T-helper 2 cell treated with Interferon-gamma antibody and Interleukin-4, amounts not matched to agents 5 μg/mL and 100 μg/mL, for 36 hours (primary cell): ENCODE measurements around the gene SKP2.
A peak's percentile ranks its signal among the peaks of the same experiment; 100 is the strongest.
"Not testable (repeated sequence)": the region's sequence is repeated elsewhere in the genome, so short reads cannot be mapped to it uniquely, and the experiment has no call there.

Experiments used
- DNase-seq: peaks from one replicate; pipeline ENCODE4 v3.0.0; 2021; ENCODE audit warnings: low spot score
- H3K27ac Mint-ChIP-seq: one replicate; pipeline ENCODE4 v1.8.0; 2021; ENCODE audit warnings: mild to moderate bottlenecking, mixed read lengths
- H3K27me3 Mint-ChIP-seq: one replicate; pipeline ENCODE4 v1.8.0; 2021; ENCODE audit warnings: low read depth, mixed read lengths
- H3K36me3 Mint-ChIP-seq: one replicate; pipeline ENCODE4 v1.8.0; 2021; ENCODE audit warnings: low read depth, mixed read lengths
- H3K4me1 Mint-ChIP-seq: one replicate; pipeline ENCODE4 v1.8.0; 2021; ENCODE audit warnings: low read depth, mixed read lengths
- H3K4me3 Mint-ChIP-seq: one replicate; pipeline ENCODE4 v1.8.0; 2022; ENCODE audit warnings: mild to moderate bottlenecking, moderate library complexity, mixed read lengths
- H3K9me3 Mint-ChIP-seq: one replicate; pipeline ENCODE4 v1.8.0; 2021; ENCODE audit warnings: mixed read lengths

The SKP2 gene

DNA sequence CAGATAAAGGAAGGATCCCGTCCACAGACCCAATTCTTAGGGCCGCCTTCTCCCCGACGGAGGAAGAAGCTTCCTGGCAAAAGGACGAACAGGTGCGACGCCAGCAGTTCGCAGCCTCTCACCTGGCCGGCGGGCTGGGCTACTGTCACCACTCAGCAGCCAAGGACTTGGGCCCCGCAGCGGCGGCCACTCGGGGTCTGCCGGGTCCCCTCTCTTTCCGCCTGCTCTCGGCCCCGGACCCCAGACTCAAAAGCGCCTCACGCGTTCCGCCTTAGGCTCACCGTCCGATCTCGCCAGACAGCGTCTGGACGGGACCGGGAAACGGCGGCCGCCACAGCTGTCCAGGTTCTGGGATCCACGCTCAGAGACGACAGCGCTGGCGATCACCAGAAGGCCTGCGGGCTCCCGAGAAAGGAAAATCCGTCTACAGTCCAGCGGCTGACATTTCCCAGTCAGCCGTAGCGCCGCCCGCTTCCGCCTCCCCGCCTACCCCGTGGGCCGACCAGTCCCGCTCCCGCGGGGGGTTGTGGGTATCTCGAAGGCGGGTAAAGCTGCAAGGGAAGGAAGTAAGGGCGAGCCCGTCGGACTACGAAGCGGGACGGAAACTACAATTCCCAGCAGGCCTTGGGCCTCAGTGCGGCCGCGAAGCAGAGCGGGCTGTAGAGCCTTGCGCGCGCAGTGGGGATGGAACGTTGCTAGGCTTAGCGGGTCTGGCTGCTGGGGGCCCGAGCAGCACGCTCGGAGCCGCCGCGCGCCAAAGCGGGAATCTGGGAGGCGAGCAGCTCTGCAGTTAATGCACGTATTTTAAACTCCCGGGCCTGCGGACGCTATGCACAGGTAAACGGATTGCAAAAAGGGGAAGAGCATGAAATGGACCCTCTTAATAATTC is at the start of gene SKP2, which contains the start of gene LMBRD2:
Gene SKP2 (plus strand): TSS at position 678 of the 890 bp plus-strand sequence. CDS start 152 bp downstream, at position 830.
Gene LMBRD2 (minus strand): TSS at position 454 of the 890 bp plus-strand sequence. CDS start 8,538 bp downstream, outside the sequence.
- H3K4me1 Mint-ChIP-seq, result peaks cover 45% of the 10 kb centered on the region
- no peaks in the 10 kb centered on the region for H3K27me3 Mint-ChIP-seq
- H3K9me3 Mint-ChIP-seq, result no peaks in the 10 kb centered on the region
- peak; percentile 98 for DNase-seq
- peak within 1 kb of the TSS; percentile 94 for H3K27ac Mint-ChIP-seq
- H3K36me3 Mint-ChIP-seq, result peaks cover 38% of the 10 kb centered on the region
- peak within 1 kb of the TSS; percentile 90 for H3K4me3 Mint-ChIP-seq

- no peaks in the 10 kb centered on the region for H3K4me1 Mint-ChIP-seq
- peaks cover 32% of the 10 kb centered on the region for H3K36me3 Mint-ChIP-seq
- no peaks in the 10 kb centered on the region for H3K27me3 Mint-ChIP-seq
- no peak overlapping the region for H3K27ac Mint-ChIP-seq
- H3K4me3 Mint-ChIP-seq, result no peak overlapping the region
- no peaks in the 10 kb centered on the region for H3K9me3 Mint-ChIP-seq
- no peak for DNase-seq
Observed at GRCh38 chr5:36105819-36106218, 46.1 kb upstream of the SKP2 start.

DNA sequence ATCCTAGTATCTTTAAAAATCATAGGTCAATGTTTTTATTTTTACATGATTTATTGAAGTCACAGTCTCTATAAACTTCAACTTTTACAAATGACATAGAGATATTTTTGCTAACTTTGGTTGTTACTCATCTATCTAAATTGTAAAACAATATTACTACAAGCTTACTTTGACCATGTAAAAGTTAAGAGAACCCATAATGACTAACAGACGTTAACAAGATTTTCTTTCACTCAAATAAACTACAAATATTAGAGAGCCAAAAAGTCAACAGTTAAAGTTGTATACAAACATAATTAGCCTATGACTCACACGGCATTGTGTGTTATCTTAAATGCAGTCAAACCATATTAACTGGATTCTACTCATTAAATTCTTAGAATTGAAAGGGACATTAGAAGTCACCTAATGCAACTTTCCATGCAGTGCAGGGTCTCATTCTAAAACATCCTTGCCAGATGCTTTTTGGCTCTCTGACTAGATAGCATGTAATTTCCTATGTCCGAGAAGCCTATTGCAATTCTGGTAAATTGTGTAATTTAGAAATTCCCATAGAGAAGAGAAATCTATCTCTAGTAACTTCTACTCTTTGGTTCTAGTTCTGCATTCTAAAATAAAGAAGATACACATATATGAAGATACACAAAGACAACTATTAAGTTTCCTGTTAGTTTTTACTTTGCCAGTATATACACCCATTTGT is 43.0 kb upstream of the SKP2 start:
- no peaks in the 10 kb centered on the region for H3K27me3 Mint-ChIP-seq
- no peak for DNase-seq
- H3K4me3 Mint-ChIP-seq, result no peak overlapping the region
- peaks cover 5% of the 10 kb centered on the region for H3K4me1 Mint-ChIP-seq
- peaks cover 32% of the 10 kb centered on the region for H3K36me3 Mint-ChIP-seq
- H3K27ac Mint-ChIP-seq, result no peak overlapping the region
- H3K9me3 Mint-ChIP-seq, result no peaks in the 10 kb centered on the region

DNA sequence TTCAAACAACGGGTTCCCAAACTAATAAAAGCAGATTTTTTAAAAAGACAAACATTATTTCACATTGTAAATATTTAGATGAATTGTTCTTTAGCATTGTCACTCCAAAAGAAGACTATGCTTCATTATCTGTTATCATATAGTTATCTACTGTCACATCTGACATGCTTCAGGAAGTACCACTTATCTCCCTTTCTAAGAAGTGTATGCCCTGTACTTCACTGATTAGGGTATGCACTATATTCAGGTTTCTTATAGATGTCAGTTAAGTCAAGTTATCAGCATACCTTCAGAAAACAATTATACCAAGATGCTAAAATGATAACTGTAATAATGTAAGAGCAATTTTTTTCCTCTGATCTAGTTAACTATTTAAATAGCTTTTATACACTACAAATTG is 40.7 kb upstream of the SKP2 start:
- Mint-ChIP-seq H3K9me3 (no peaks in the 10 kb centered on the region), H3K27ac (no peak overlapping the region), H3K4me1 (peaks cover 5% of the 10 kb centered on the region), H3K36me3 (peaks cover 35% of the 10 kb centered on the region), H3K27me3 (no peaks in the 10 kb centered on the region), H3K4me3 (no peak overlapping the region)
- DNase-seq, result no peak

DNA sequence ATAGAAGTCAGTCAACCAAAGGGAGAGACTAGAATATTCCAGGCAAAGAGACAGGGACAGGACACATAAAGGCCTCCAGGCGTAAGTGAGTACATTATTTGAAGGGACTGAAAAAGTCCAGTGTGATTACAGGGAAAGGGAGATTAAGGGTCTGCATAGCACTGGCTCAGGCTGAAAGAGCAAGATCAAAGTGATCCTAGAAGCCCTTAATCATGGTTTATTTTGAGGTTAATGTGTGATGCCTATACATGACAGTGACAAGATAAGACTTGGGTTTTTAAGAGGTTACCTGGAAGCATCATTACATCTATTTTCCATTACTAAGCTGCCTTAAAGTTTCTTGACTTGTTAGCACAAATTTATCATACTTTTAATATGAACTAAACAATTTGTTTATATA is 26.0 kb upstream of the SKP2 start:
- H3K9me3 Mint-ChIP-seq, result peaks cover 11% of the 10 kb centered on the region
- peaks cover 31% of the 10 kb centered on the region for H3K36me3 Mint-ChIP-seq
- H3K27ac Mint-ChIP-seq, result no peak overlapping the region
- H3K27me3 Mint-ChIP-seq, result no peaks in the 10 kb centered on the region
- no peak for DNase-seq
- H3K4me1 Mint-ChIP-seq, result no peaks in the 10 kb centered on the region
- no peak overlapping the region for H3K4me3 Mint-ChIP-seq

DNA sequence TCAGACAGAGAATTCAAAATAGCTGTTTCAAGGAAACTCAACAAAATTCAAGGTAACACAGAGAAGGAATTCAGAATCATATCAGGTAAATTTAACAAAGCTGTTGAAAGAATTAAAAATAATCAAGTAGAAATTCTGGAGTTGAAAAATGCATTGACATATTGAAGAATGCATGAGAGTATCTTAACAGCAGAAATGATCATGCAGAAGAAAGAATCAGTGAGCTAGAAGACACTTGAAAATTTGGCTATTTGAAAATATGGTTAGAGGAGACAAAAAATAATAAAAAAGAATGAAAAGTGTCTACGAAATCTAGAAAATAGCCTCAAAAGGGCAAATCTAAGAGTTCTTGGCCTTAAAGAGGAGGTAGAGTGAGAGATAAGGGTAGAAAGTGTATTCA is 23.1 kb upstream of the SKP2 start:
- peaks cover 43% of the 10 kb centered on the region for H3K36me3 Mint-ChIP-seq

DNA sequence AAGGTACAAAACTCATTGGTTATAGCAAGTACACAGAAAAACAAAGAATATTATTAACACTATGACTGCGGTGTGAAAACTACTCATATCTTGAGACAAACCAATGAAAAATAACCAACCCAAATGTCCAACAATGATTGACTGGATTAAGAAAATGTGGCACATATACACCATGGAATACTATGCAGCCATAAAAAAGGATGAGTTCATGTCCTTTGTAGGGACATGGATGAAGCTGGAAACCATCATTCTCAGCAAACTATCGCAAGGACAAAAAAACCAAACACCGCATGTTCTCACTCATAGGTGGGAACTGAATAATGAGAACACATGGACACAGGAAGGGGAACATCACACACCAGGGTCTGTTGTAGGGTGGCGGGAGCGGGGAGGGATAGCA is 22.2 kb upstream of the SKP2 start:
- Mint-ChIP-seq H3K36me3 (peaks cover 46% of the 10 kb centered on the region), H3K9me3 (peaks cover 11% of the 10 kb centered on the region)
- H3K27me3 Mint-ChIP-seq, H3K27ac Mint-ChIP-seq, H3K4me1 Mint-ChIP-seq, H3K4me3 Mint-ChIP-seq, DNase-seq: not testable (repeated sequence)

More for the DNA sequence above, 23.1 kb upstream of the SKP2 start:
- peaks cover 11% of the 10 kb centered on the region for H3K9me3 Mint-ChIP-seq
- DNase-seq, result no peak
- H3K27ac Mint-ChIP-seq, result no peak overlapping the region
- H3K4me1 Mint-ChIP-seq, result no peaks in the 10 kb centered on the region
- H3K27me3 Mint-ChIP-seq, result no peaks in the 10 kb centered on the region
- H3K4me3 Mint-ChIP-seq, result no peak overlapping the region

DNA sequence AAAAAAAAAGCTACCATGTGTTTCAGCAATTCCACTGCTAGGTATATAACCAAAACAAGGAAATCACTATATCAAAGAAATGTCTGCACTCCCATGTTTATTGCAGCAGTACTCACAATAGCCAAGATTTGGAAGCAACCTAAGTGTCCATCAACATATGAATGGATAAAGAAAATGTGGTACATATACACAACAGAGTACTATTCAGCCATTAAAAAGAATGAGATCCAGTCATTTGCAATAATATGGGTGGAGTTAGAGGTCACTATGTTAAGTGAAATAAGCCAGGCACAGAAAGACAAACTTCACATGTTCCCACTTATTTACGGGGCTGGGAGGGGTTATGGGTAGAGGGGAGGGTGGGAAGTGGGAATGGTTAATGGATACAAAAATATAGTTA is 18.9 kb upstream of the SKP2 start:
- H3K27me3 Mint-ChIP-seq, DNase-seq, H3K4me1 Mint-ChIP-seq, H3K27ac Mint-ChIP-seq, H3K4me3 Mint-ChIP-seq: not testable (repeated sequence)
- Mint-ChIP-seq H3K36me3 (peaks cover 43% of the 10 kb centered on the region), H3K9me3 (peaks cover 11% of the 10 kb centered on the region)

- H3K4me3 Mint-ChIP-seq, result no peak overlapping the region
- no peaks in the 10 kb centered on the region for H3K4me1 Mint-ChIP-seq
- peaks cover 18% of the 10 kb centered on the region for H3K9me3 Mint-ChIP-seq
- peaks cover 46% of the 10 kb centered on the region for H3K36me3 Mint-ChIP-seq
- DNase-seq, result no peak
- H3K27me3 Mint-ChIP-seq, result no peaks in the 10 kb centered on the region
- no peak overlapping the region for H3K27ac Mint-ChIP-seq
Observed at GRCh38 chr5:36135988-36136387, 15.9 kb upstream of the SKP2 start.

- Mint-ChIP-seq H3K36me3 (peaks cover 44% of the 10 kb centered on the region), H3K27ac (no peak overlapping the region), H3K9me3 (peaks cover 18% of the 10 kb centered on the region), H3K27me3 (no peaks in the 10 kb centered on the region), H3K4me1 (no peaks in the 10 kb centered on the region), H3K4me3 (no peak overlapping the region)
- DNase-seq, result no peak
Observed at GRCh38 chr5:36136581-36136980, 15.3 kb upstream of the SKP2 start.

- Mint-ChIP-seq H3K36me3 (peaks cover 37% of the 10 kb centered on the region), H3K27ac (no peak overlapping the region), H3K4me3 (no peak overlapping the region), H3K4me1 (no peaks in the 10 kb centered on the region), H3K27me3 (no peaks in the 10 kb centered on the region), H3K9me3 (peaks cover 18% of the 10 kb centered on the region)
- DNase-seq, result no peak
Observed at GRCh38 chr5:36138900-36139683, 12.8 kb upstream of the SKP2 start.

GRCh38 chr5:36145311-36145710 is 6.6 kb upstream of the SKP2 start:
- Mint-ChIP-seq H3K4me3 (no peak overlapping the region), H3K27ac (no peak overlapping the region), H3K27me3 (no peaks in the 10 kb centered on the region), H3K36me3 (peaks cover 13% of the 10 kb centered on the region), H3K9me3 (peaks cover 4% of the 10 kb centered on the region), H3K4me1 (peaks cover 12% of the 10 kb centered on the region)
- DNase-seq, result no peak

DNA sequence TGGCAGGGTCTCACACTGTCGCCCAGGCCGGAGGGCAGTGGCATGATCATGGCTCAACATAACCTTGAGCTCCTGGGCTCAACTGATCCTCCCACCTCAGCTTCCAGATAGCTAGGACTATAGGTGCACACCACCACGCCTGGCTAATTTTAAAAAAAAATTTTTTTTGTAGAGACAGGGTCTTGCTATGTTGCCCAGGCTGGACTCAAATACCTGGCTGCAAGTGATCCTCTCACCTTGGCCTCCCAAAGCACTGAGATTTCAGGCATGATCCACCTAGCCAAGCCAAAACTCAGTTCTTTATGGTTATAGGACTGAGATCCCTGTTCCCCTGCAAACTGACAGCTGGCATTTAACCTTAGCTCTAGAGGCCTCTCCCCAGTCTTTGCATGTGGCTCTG is 5.5 kb upstream of the SKP2 start:
- H3K27ac Mint-ChIP-seq, result no peak overlapping the region
- H3K4me3 Mint-ChIP-seq, result no peak overlapping the region
- DNase-seq, result no peak
- peaks cover 5% of the 10 kb centered on the region for H3K36me3 Mint-ChIP-seq
- no peaks in the 10 kb centered on the region for H3K9me3 Mint-ChIP-seq
- H3K27me3 Mint-ChIP-seq, result no peaks in the 10 kb centered on the region
- H3K4me1 Mint-ChIP-seq, result peaks cover 18% of the 10 kb centered on the region

GRCh38 chr5:36147681-36148080 is 4.2 kb upstream of the SKP2 start:
- H3K27ac Mint-ChIP-seq, result no peak overlapping the region

More at GRCh38 chr5:36147681-36148080, 4.2 kb upstream of the SKP2 start:
- DNase-seq, result no peak
- Mint-ChIP-seq H3K36me3 (peaks cover 8% of the 10 kb centered on the region), H3K4me3 (no peak overlapping the region), H3K4me1 (peaks cover 19% of the 10 kb centered on the region), H3K27me3 (no peaks in the 10 kb centered on the region), H3K9me3 (no peaks in the 10 kb centered on the region)
